HEK293 (cell line): ENCODE results near the gene ESR1.

ENCODE experiments used
- CTCF ChIA-PET: fragments of 350-600 bp; formaldehyde crosslinking; extraction: SDS; loops from one replicate; lab custom pipeline; 2021; ENCODE audit warnings: antibody characterized with exemption; lab: Yijun Ruan, JAX
- POLR2A ChIA-PET: fragments of 300-600 bp; formaldehyde crosslinking; extraction: SDS; loops from one replicate; lab custom pipeline; 2020; ENCODE audit warnings: antibody characterized with exemption, inconsistent platforms; lab: Yijun Ruan, JAX
- H3K27ac ChIP-seq: fragments of 200-500 bp; sonication (Bioruptor generic); 2 replicates; pipeline ENCODE4 v1.5.1; 2014; ENCODE audit warnings: low read depth, low read length, control low read depth, inconsistent platforms; ENCODE audit errors: extremely low read depth
- H3K36me3 ChIP-seq, 2 experiments: fragments of 200-500 bp in 1 of 2; sonication (Bioruptor generic) in 1 of 2; 1 replicate in 1 of 2; 2 replicates in 1 of 2; pipeline ENCODE4 v1.5.1; 2014 to 2017; ENCODE audit warnings: inconsistent platforms in 2 of 2, low read length in 2 of 2; ENCODE audit not compliant: control insufficient read depth in 2 of 2, insufficient read depth in 1 of 2
- H3K4me1 ChIP-seq: fragments of 200-500 bp; sonication (Bioruptor generic); 2 replicates; pipeline ENCODE4 v1.5.1; 2014; ENCODE audit warnings: mild to moderate bottlenecking, low read length, inconsistent platforms; ENCODE audit not compliant: control insufficient read depth, insufficient read depth
- H3K4me3 ChIP-seq: 2 replicates; pipeline ENCODE4 v1.5.1; 2011; ENCODE audit warnings: low read depth, mild to moderate bottlenecking, control low read depth, low read length, moderate library complexity
- H3K9me3 ChIP-seq: fragments of 200-500 bp; sonication (Bioruptor generic); 2 replicates; pipeline ENCODE4 v1.5.1; 2014; ENCODE audit warnings: low read depth, low read length, inconsistent platforms; ENCODE audit not compliant: control insufficient read depth, insufficient read depth
- ATF2 ChIP-seq: fragments of 450-650 bp; formaldehyde crosslinking; IDR thresholded peaks from 2 replicates; pipeline ENCODE4 v1.5.1; 2016; ENCODE audit warnings: missing biosample characterization, missing genetic modification characterization, low read depth
- TRIM28 ChIP-seq: IDR thresholded peaks from 2 replicates; pipeline ENCODE4 v1.6.1; 2011; ENCODE audit warnings: low read length, control low read depth, borderline replicate concordance
- TSHZ1 ChIP-seq: fragments of 450-650 bp; formaldehyde crosslinking; IDR thresholded peaks from 2 replicates; pipeline ENCODE4 v1.5.1; 2016; ENCODE audit warnings: missing biosample characterization, missing genetic modification characterization, borderline replicate concordance
- YY2 ChIP-seq: fragments of 450-650 bp; formaldehyde crosslinking; IDR thresholded peaks from 2 replicates; pipeline ENCODE4 v1.5.1; 2016; ENCODE audit warnings: missing biosample characterization, missing genetic modification characterization
- ZIC2 ChIP-seq: fragments of 450-650 bp; formaldehyde crosslinking; IDR thresholded peaks from 2 replicates; pipeline ENCODE4 v1.5.1; 2016; ENCODE audit warnings: missing biosample characterization, missing genetic modification characterization
- ZNF121 ChIP-seq: fragments of 450-650 bp; formaldehyde crosslinking; IDR thresholded peaks from 2 replicates; pipeline ENCODE4 v1.5.1; 2016; ENCODE audit warnings: missing biosample characterization, missing genetic modification characterization
- ZNF16 ChIP-seq: fragments of 450-650 bp; formaldehyde crosslinking; IDR thresholded peaks from 2 replicates; pipeline ENCODE4 v1.5.1; 2016; ENCODE audit warnings: low read depth, missing biosample characterization, missing genetic modification characterization
- ZNF175 ChIP-seq: fragments of 450-650 bp; formaldehyde crosslinking; IDR thresholded peaks from 2 replicates; pipeline ENCODE4 v1.5.1; 2016; ENCODE audit warnings: missing biosample characterization, missing genetic modification characterization
- ZNF19 ChIP-seq: fragments of 450-650 bp; formaldehyde crosslinking; IDR thresholded peaks from 2 replicates; pipeline ENCODE4; 2016; ENCODE audit warnings: missing biosample characterization, missing genetic modification characterization, low read depth
- ZNF394 ChIP-seq: fragments of 450-650 bp; formaldehyde crosslinking; IDR thresholded peaks from 2 replicates; pipeline ENCODE4 v1.5.1; 2016; ENCODE audit warnings: missing biosample characterization, missing genetic modification characterization, mild to moderate bottlenecking, moderate library complexity, borderline replicate concordance
- ZNF433 ChIP-seq: fragments of 450-650 bp; formaldehyde crosslinking; IDR thresholded peaks from 2 replicates; pipeline ENCODE4 v1.5.1; 2016; ENCODE audit warnings: missing biosample characterization, missing genetic modification characterization, low read depth
- ZNF530 ChIP-seq: fragments of 450-650 bp; formaldehyde crosslinking; IDR thresholded peaks from 2 replicates; pipeline ENCODE4 v1.5.1; 2016; ENCODE audit warnings: low read depth, missing biosample characterization, missing genetic modification characterization
- ZNF580 ChIP-seq: fragments of 450-650 bp; formaldehyde crosslinking; IDR thresholded peaks from 2 replicates; pipeline ENCODE4 v1.5.1; 2016; ENCODE audit warnings: missing biosample characterization, missing genetic modification characterization
- ZNF776 ChIP-seq: fragments of 450-650 bp; formaldehyde crosslinking; IDR thresholded peaks from 2 replicates; pipeline ENCODE4 v1.5.0; 2017; ENCODE audit warnings: missing biosample characterization, missing genetic modification characterization, borderline replicate concordance
- ZNF777 ChIP-seq: fragments of 450-650 bp; formaldehyde crosslinking; IDR thresholded peaks from 2 replicates; pipeline ENCODE4 v1.5.1; 2017; ENCODE audit warnings: missing biosample characterization, missing genetic modification characterization, borderline replicate concordance
- TF ChIP-seq, protein P1 (sequence below): fragments of 450-650 bp; formaldehyde crosslinking; IDR thresholded peaks from 2 replicates; pipeline ENCODE4 v1.5.1; 2016; ENCODE audit warnings: missing biosample characterization, missing genetic modification characterization
- TF ChIP-seq, protein P2 (sequence below): fragments of 450-650 bp; formaldehyde crosslinking; IDR thresholded peaks from 2 replicates; pipeline ENCODE4 v1.5.1; 2017; ENCODE audit warnings: missing biosample characterization, missing genetic modification characterization
- TF ChIP-seq, protein P3 (sequence below): fragments of 450-650 bp; formaldehyde crosslinking; IDR thresholded peaks from 2 replicates; pipeline ENCODE4 v1.5.1; 2016; ENCODE audit warnings: missing biosample characterization, missing genetic modification characterization

ESR1 gene

GRCh38 chr6:152121910-152122309, 314.4 kb downstream of the ESR1 start:
- no peak overlapping the region for H3K27ac ChIP-seq
- no peak overlapping the region for H3K4me3 ChIP-seq
- POLR2A ChIA-PET: interaction anchor here (0.6 kb wide), 1 partner anchor 15 kb away, joined by 3 read pairs; no protein-coding TSS in a partner anchor
- no peaks in the 10 kb centered on the region for H3K4me1 ChIP-seq
- H3K36me3 ChIP-seq: peaks cover 0 to 7% of the 10 kb centered on the region in 2 experiments; a peak in 1 of 3 replicates
- no peak for TF ChIP-seq TSHZ1 (tag by site-specific recombination)
- TF ChIP-seq, protein P1, sequence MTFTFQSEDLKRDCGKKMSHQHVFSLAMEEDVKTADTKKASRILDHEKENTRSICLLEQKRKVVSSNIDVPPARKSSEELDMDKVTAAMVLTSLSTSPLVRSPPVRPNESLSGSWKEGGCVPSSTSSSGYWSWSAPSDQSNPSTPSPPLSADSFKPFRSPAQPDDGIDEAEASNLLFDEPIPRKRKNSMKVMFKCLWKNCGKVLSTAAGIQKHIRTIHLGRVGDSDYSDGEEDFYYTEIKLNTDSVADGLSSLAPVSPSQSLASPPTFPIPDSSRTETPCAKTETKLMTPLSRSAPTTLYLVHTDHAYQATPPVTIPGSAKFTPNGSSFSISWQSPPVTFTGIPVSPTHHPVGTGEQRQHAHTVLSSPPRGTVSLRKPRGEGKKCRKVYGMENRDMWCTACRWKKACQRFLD (tag by site-specific recombination): no peak
- TF ChIP-seq ZNF777: no peak
- TF ChIP-seq, protein P2, sequence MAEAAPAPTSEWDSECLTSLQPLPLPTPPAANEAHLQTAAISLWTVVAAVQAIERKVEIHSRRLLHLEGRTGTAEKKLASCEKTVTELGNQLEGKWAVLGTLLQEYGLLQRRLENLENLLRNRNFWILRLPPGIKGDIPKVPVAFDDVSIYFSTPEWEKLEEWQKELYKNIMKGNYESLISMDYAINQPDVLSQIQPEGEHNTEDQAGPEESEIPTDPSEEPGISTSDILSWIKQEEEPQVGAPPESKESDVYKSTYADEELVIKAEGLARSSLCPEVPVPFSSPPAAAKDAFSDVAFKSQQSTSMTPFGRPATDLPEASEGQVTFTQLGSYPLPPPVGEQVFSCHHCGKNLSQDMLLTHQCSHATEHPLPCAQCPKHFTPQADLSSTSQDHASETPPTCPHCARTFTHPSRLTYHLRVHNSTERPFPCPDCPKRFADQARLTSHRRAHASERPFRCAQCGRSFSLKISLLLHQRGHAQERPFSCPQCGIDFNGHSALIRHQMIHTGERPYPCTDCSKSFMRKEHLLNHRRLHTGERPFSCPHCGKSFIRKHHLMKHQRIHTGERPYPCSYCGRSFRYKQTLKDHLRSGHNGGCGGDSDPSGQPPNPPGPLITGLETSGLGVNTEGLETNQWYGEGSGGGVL (tag by site-specific recombination): no peak
- no peak for TF ChIP-seq ZNF16 (tag by site-specific recombination)
- TF ChIP-seq ZNF121 (tag by site-specific recombination): no peak
- no peak for TF ChIP-seq ZNF530 (tag by site-specific recombination)
- TF ChIP-seq ZIC2 (tag by site-specific recombination): no peak
- no peak for TF ChIP-seq ZNF175
- TF ChIP-seq ZNF776 (tag by site-specific recombination): no peak
- no peak for TF ChIP-seq ZNF19 (tag by site-specific recombination)
- no peak for TF ChIP-seq YY2 (tag by site-specific recombination)
- TF ChIP-seq, all 188 proteins: peak for 0
- no peaks in the 10 kb centered on the region for H3K9me3 ChIP-seq
- CTCF ChIA-PET: interaction anchor here (0.6 to 2.4 kb wide), 6 partner anchors 27 to 668 kb away, joined by 3 to 8 read pairs (median 3); no protein-coding TSS in a partner anchor

GRCh38 chr6:152122434-152122833, 315.0 kb downstream of the ESR1 start:
- Histone ChIP-seq H3K36me3 (peaks cover 0 to 7% of the 10 kb centered on the region in 2 experiments; a peak in 1 of 3 replicates), H3K4me1 (no peaks in the 10 kb centered on the region), H3K9me3 (no peaks in the 10 kb centered on the region), H3K4me3 (no peak overlapping the region), H3K27ac (no peak overlapping the region)
- ChIA-PET CTCF (interaction anchor here (0.7 to 2.4 kb wide), 5 partner anchors 27 to 669 kb away, joined by 3 to 8 read pairs (median 3); no protein-coding TSS in a partner anchor), POLR2A (interaction anchor here (0.6 kb wide), 1 partner anchor 15 kb away, joined by 3 read pairs; no protein-coding TSS in a partner anchor)
- TF ChIP-seq ZNF394 (no peak), ATF2 (tag by site-specific recombination) (no peak), ZNF433 (tag by site-specific recombination) (no peak), ZNF580 (tag by site-specific recombination) (no peak), TRIM28 (no peak)
- TF ChIP-seq, protein P3, sequence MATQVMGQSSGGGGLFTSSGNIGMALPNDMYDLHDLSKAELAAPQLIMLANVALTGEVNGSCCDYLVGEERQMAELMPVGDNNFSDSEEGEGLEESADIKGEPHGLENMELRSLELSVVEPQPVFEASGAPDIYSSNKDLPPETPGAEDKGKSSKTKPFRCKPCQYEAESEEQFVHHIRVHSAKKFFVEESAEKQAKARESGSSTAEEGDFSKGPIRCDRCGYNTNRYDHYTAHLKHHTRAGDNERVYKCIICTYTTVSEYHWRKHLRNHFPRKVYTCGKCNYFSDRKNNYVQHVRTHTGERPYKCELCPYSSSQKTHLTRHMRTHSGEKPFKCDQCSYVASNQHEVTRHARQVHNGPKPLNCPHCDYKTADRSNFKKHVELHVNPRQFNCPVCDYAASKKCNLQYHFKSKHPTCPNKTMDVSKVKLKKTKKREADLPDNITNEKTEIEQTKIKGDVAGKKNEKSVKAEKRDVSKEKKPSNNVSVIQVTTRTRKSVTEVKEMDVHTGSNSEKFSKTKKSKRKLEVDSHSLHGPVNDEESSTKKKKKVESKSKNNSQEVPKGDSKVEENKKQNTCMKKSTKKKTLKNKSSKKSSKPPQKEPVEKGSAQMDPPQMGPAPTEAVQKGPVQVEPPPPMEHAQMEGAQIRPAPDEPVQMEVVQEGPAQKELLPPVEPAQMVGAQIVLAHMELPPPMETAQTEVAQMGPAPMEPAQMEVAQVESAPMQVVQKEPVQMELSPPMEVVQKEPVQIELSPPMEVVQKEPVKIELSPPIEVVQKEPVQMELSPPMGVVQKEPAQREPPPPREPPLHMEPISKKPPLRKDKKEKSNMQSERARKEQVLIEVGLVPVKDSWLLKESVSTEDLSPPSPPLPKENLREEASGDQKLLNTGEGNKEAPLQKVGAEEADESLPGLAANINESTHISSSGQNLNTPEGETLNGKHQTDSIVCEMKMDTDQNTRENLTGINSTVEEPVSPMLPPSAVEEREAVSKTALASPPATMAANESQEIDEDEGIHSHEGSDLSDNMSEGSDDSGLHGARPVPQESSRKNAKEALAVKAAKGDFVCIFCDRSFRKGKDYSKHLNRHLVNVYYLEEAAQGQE (tag by site-specific recombination): no peak
